B cell (primary cell): ENCODE results near the gene UMODL1.

Source experiments
- EZH2 ChIP-seq: IDR thresholded peaks from 2 replicates; pipeline ENCODE4 v1.6.1; 2012; ENCODE audit warnings: borderline replicate concordance, low read depth, mild to moderate bottlenecking, moderate library complexity, low read length; ENCODE audit not compliant: insufficient read depth, poor library complexity, severe bottlenecking
- TF ChIP-seq, protein P1 (sequence below): fragments of 200-600 bp; IDR thresholded peaks from one replicate; pipeline ENCODE4 v1.8.0; 2022; ENCODE audit warnings: antibody characterized with exemption, mild to moderate bottlenecking

DNA sequence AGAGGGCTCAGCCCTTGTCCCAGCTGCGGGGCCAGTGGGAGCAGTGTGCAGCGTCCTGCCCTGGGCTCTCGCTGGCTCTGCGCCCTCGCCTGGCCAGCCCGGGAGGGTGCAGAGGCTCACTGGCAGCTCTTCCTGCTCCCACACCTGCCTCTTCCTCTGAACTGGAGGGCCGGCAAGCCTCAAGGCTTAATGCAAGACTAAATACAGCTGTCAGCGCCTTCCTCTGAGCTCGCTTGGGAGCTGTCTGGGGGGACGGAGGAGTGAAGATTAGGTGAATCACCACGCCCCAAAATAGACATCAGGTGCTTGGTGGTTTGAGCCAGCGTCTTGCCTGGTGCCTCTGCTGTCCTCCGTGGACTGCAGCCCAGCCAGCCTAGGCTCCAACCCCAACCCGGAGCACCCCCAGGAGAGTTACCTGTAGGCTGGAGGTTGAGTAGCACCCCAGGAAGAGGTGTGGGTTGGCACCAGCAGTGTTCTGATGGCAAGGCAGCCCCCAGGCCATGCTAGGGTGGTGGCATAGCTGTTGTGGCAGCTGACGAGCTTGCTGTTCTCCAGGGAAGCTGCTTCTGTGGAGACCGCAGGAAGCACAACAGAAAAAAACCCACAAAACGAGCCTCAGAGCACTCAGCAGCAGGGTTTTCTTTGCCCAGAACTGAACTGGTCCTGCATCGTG, 36.9 kb downstream of the UMODL1 start:
- TF ChIP-seq, protein P1, sequence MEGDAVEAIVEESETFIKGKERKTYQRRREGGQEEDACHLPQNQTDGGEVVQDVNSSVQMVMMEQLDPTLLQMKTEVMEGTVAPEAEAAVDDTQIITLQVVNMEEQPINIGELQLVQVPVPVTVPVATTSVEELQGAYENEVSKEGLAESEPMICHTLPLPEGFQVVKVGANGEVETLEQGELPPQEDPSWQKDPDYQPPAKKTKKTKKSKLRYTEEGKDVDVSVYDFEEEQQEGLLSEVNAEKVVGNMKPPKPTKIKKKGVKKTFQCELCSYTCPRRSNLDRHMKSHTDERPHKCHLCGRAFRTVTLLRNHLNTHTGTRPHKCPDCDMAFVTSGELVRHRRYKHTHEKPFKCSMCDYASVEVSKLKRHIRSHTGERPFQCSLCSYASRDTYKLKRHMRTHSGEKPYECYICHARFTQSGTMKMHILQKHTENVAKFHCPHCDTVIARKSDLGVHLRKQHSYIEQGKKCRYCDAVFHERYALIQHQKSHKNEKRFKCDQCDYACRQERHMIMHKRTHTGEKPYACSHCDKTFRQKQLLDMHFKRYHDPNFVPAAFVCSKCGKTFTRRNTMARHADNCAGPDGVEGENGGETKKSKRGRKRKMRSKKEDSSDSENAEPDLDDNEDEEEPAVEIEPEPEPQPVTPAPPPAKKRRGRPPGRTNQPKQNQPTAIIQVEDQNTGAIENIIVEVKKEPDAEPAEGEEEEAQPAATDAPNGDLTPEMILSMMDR = peak; percentile 70
- TF ChIP-seq EZH2 = no peak
